SH-SY5Y (cell line): Measurements from ENCODE around the gene PRDX5.

ENCODE experiments used
- GATA2 ChIP-seq: IDR thresholded peaks from 2 replicates; pipeline ENCODE4 v1.6.1; 2011; ENCODE audit warnings: mild to moderate bottlenecking, low read depth, low read length
- GATA3 ChIP-seq: IDR thresholded peaks from 2 replicates; pipeline ENCODE4 v1.6.1; 2011; ENCODE audit warnings: low read depth, mild to moderate bottlenecking, low read length, moderate library complexity

DNA sequence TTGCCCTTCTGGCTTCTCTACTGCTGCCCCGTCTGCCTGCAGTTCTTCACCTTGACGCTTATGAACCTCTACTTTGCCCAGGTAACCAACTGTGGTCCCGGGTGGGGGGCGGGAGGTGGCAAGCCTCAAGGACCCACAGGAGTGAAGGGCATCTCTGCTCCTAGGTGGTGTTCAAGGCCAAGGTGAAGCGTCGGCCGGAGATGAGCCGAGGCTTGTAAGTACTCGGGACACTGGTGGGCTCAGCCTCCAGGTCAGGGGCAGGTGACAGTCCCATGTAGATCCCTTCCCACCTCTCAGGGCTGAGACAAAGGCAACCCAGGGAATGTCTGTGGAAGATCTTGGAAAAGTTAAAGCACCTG is 31.1 kb upstream of the PRDX5 start:
- TF ChIP-seq GATA2 (no peak), GATA3 (no peak)
